Transverse colon (tissue), 4 donors: ENCODE measurements around the gene SLC15A4. TPM values are rescaled to one million over a fixed set of nuclear protein-coding genes. Genes with fewer than 3 reads are reported as not detected.

Experiments
- DNase-seq: peaks from one replicate; pipeline ENCODE4 v3.0.0-alpha.2; 2019
- H3K27ac ChIP-seq, 4 donors: fragments of 200-600 bp; sonication (generic); 2 replicates each; pipeline ENCODE4 v1.5.1; 2016 to 2018; ENCODE audit warnings: inconsistent platforms in 4 of 4
- H3K27me3 ChIP-seq: fragments of 200-600 bp; sonication (generic); 2 replicates; pipeline ENCODE4 v1.5.1; 2017; ENCODE audit warnings: inconsistent platforms
- H3K36me3 ChIP-seq, 4 donors: fragments of 200-600 bp; sonication (generic); 2 replicates each; pipeline ENCODE4 v1.5.1; 2017 to 2019; ENCODE audit warnings: inconsistent platforms in 4 of 4
- H3K4me1 ChIP-seq, 4 donors: fragments of 200-600 bp; sonication (generic); 2 replicates each; pipeline ENCODE4 v1.5.1; 2017 to 2020; ENCODE audit warnings: inconsistent platforms in 4 of 4
- H3K4me3 ChIP-seq, 4 donors: fragments of 200-600 bp; sonication (generic); 1 replicate in 1 of 4; 2 replicates in 3 of 4; pipeline versions ENCODE4 v1.5.1 to v1.6.1; 2017 to 2019; ENCODE audit warnings: inconsistent platforms in 4 of 4
- H3K9me3 ChIP-seq, 2 donors: fragments of 200-600 bp; sonication (generic); 2 replicates each; pipeline ENCODE4 v1.5.1; 2017 to 2019; ENCODE audit warnings: inconsistent platforms in 2 of 2
- EP300 ChIP-seq: sonication (generic); formaldehyde crosslinking; IDR thresholded peaks from one replicate; pipeline ENCODE4 v1.6.1; 2017; ENCODE audit warnings: antibody characterized with exemption, low read depth
- POLR2A ChIP-seq: fragments of 450-650 bp; IDR thresholded peaks from one replicate; pipeline ENCODE4 v1.6.1; 2016; ENCODE audit warnings: antibody characterized with exemption, mild to moderate bottlenecking, moderate library complexity
- POLR2AphosphoS5 ChIP-seq, 3 donors: sonication (generic); formaldehyde crosslinking; IDR thresholded peaks; one replicate each; pipeline ENCODE4 v1.6.1; 2016; ENCODE audit warnings: antibody characterized with exemption in 3 of 3
- WGBS, 2 donors: methylation state at CpG; one replicate each; pipeline ENCODE4 v1.1.5; 2018; ENCODE audit warnings: low coverage in 1 of 2; 5-methylcytosine and 5-hydroxymethylcytosine counted together
- in situ Hi-C, 4 donors: fragments of 200-750 bp; cut with MboI; loops; one replicate each; pipeline versions ENCODE4 v1.15.0 to v1.15.1; 2017; ENCODE audit warnings: low sequenced_read_pairs in 3 of 4, low pct_ligation_motif_present in 1 of 4, low pct_unique_long_range_greater_than_20kb in 1 of 4
- intact Hi-C: fragments of 100-400 bp; cut with DNase I; formaldehyde crosslinking; loops from one replicate; pipeline ENCODE4 v1.15.1; 2023; ENCODE audit warnings: low total_unique reads
- total RNA-seq, 4 donors: library from RNA; depleted of rRNA; stranded (reverse); fragments of >200 nt; gene quantifications; one replicate each; pipeline ENCODE4 v1.1.0, GENCODE V29; 2016
- TF ChIP-seq, protein P1 (sequence below), 5 experiments: fragments of 200-600 bp in 3 of 5; fragments of 450-650 bp in 2 of 5; sonication (generic) in 3 of 5; IDR thresholded peaks; 1 replicate in 2 of 5; 2 replicates in 3 of 5; pipeline ENCODE4 v1.5.1; 2016 to 2017; ENCODE audit warnings: antibody characterized with exemption in 5 of 5, inconsistent platforms in 3 of 5, mild to moderate bottlenecking in 2 of 5, moderate library complexity in 1 of 5

The SLC15A4 gene
- total RNA-seq, 4 donors from 2014 or later: 13.1 to 41.2 (median 32.7) TPM

DNA sequence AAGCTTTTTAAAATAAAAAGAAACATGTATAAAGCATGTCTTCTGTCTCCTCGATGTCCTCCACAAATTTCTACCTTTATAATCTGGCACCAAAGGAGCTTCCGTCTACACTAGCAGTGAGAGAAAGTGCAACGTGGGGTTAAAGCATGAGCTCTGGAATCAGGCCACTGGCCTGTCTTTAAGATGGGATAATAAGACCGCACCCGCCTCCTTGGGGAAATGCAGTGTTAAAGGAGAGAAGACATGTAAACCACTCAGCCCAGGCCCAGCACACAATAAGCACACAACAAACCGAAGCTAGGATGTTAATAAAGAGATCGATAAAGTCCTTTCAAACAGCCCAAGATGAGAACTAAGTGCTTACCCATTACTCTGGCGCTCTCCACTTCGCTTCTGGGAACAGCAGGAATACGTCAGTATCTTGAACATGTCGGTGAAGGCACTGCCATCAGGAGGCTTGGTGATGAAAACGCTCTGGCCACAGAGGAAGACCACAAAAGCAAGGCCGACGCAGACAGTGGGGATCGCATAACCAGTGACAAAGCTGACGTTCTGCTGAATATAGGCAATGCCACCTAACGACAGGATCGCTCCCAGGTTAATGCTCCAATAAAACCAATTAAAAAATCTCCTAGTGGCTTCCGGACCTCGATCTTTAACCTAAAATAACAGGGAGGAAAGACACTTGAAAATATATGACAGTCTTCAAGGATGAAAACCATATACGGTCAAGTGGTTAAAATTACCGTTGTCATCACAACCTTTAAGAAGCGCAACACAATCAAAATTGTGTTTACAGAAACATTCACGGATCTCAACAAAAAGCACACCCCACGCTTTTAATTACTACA is 9.1 kb downstream of the SLC15A4 start:
- in situ Hi-C loops (no loop called here), intact Hi-C loops (no loop called here)
- H3K4me1 ChIP-seq: peaks cover 9 to 53% (median 13%) of the 10 kb centered on the region in 4 donors
- TF ChIP-seq, protein P1, sequence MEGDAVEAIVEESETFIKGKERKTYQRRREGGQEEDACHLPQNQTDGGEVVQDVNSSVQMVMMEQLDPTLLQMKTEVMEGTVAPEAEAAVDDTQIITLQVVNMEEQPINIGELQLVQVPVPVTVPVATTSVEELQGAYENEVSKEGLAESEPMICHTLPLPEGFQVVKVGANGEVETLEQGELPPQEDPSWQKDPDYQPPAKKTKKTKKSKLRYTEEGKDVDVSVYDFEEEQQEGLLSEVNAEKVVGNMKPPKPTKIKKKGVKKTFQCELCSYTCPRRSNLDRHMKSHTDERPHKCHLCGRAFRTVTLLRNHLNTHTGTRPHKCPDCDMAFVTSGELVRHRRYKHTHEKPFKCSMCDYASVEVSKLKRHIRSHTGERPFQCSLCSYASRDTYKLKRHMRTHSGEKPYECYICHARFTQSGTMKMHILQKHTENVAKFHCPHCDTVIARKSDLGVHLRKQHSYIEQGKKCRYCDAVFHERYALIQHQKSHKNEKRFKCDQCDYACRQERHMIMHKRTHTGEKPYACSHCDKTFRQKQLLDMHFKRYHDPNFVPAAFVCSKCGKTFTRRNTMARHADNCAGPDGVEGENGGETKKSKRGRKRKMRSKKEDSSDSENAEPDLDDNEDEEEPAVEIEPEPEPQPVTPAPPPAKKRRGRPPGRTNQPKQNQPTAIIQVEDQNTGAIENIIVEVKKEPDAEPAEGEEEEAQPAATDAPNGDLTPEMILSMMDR (IDR thresholded peaks at IDR 0.05): no peak
- TF ChIP-seq POLR2AphosphoS5 (IDR thresholded peaks at IDR 0.05) (no peak), EP300 (no peak), POLR2A (no peak)
- H3K36me3 ChIP-seq: peaks cover 0 to 10% (median 0%) of the 10 kb centered on the region in 4 donors
- 93 to 94% methylated on average over 18 to 25 of the region's 25 CpGs for WGBS, 2 donors
- H3K27me3 ChIP-seq: no peaks in the 10 kb centered on the region
- H3K4me3 ChIP-seq: no peak overlapping the region
- no peak for DNase-seq
- no peaks in the 10 kb centered on the region for H3K9me3 ChIP-seq
- H3K27ac ChIP-seq: no peak overlapping the region

DNA sequence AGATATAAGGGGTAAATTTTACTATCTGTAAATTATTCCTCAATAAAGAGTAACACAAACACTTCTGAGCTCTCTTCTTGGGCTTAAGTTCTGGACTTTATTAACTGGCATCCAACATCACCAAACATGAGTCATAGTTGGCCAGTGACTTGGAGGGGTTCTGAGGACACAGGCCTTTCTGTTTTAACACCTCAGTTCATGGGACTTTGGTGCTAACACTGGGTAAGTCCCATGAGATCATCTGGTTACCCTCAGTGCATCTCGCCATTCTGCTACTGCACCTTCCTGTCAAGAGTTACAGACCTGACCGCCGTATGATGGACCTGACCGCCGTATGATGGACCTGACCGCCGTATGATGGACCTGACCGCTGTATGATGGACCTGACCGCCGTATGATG is 9.9 kb downstream of the SLC15A4 start:
- no peaks in the 10 kb centered on the region for H3K9me3 ChIP-seq
- peaks cover 9 to 52% (median 10%) of the 10 kb centered on the region in 4 donors for H3K4me1 ChIP-seq
- TF ChIP-seq EP300 (no peak), POLR2A (no peak), POLR2AphosphoS5 (IDR thresholded peaks at IDR 0.05) (no peak)
- TF ChIP-seq, protein P1 (IDR thresholded peaks at IDR 0.05): no peak
- in situ Hi-C loops (no loop called here), intact Hi-C loops (no loop called here)
- H3K27me3 ChIP-seq: no peaks in the 10 kb centered on the region
- WGBS, 2 donors: 86% methylated on average over 10 of the region's 10 CpGs; no CpG with 5 or more reads in 1 of the 2 donors
- peaks cover 0 to 10% (median under 1%) of the 10 kb centered on the region in 4 donors for H3K36me3 ChIP-seq
- DNase-seq: no peak
- no peak overlapping the region for H3K4me3 ChIP-seq
- H3K27ac ChIP-seq: no peak overlapping the region

DNA sequence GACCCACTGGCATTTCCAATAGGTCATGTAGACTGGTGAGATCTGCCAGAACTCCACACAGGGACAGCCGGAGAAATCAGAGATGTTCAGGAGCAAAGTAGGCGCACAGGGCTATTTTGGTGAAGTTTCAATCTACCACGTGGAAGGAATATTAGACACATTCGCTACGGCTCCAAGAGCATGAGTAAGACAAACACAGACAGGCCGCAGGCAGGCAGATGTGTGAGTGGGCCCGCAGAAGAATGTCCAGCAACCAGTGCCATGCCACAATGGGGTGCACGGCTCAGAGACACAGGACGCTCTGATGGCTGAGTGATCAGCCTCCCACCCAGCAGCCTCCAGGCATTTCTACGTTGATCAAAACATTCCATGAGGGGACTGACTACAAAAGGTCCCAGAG is 10.4 kb downstream of the SLC15A4 start:
- no peak for DNase-seq
- peaks cover 9 to 48% (median 10%) of the 10 kb centered on the region in 4 donors for H3K4me1 ChIP-seq
- in situ Hi-C loops: no loop called here

GRCh38 chr12:128811806-128812205 is 12.0 kb downstream of the SLC15A4 start:
- H3K4me1 ChIP-seq: peaks cover 4 to 32% (median 8%) of the 10 kb centered on the region in 4 donors
- 81 to 87% methylated on average over 6 to 9 of the region's 9 CpGs for WGBS, 2 donors
- H3K9me3 ChIP-seq: no peaks in the 10 kb centered on the region
- no peaks in the 10 kb centered on the region for H3K27me3 ChIP-seq
- peaks cover 0 to 15% (median 3%) of the 10 kb centered on the region in 4 donors for H3K36me3 ChIP-seq
- in situ Hi-C loops: no loop called here
- DNase-seq: no peak
- intact Hi-C loops: no loop called here
- TF ChIP-seq, protein P1 (IDR thresholded peaks at IDR 0.05): no peak
- TF ChIP-seq POLR2AphosphoS5 (IDR thresholded peaks at IDR 0.05) (no peak), EP300 (no peak), POLR2A (no peak)
- no peak overlapping the region for H3K4me3 ChIP-seq
- H3K27ac ChIP-seq: no peak overlapping the region

More for the DNA sequence above, 10.4 kb downstream of the SLC15A4 start:
- intact Hi-C loops: no loop called here
- Histone ChIP-seq H3K27ac (no peak overlapping the region), H3K27me3 (no peaks in the 10 kb centered on the region), H3K36me3 (peaks cover 0 to 10% (median 3%) of the 10 kb centered on the region in 4 donors), H3K9me3 (no peaks in the 10 kb centered on the region), H3K4me3 (no peak overlapping the region)
- TF ChIP-seq POLR2AphosphoS5 (IDR thresholded peaks at IDR 0.05) (no peak), POLR2A (no peak), EP300 (no peak)
- TF ChIP-seq, protein P1 (IDR thresholded peaks at IDR 0.05): no peak
- 92% methylated on average over 10 of the region's 10 CpGs; no CpG with 5 or more reads in 1 of the 2 donors for WGBS, 2 donors
